NCI-H1417 treated with DMSO at 0.1 percent for 48 hours (cell line): ENCODE results near the gene LCTL.
A peak's percentile ranks its signal among the peaks of the same experiment; 100 is the strongest.

Experiments used
- DNase-seq: peaks from one replicate; lab custom pipeline; 2025; lab: John Stamatoyannopoulos, UW

LCTL gene

DNA sequence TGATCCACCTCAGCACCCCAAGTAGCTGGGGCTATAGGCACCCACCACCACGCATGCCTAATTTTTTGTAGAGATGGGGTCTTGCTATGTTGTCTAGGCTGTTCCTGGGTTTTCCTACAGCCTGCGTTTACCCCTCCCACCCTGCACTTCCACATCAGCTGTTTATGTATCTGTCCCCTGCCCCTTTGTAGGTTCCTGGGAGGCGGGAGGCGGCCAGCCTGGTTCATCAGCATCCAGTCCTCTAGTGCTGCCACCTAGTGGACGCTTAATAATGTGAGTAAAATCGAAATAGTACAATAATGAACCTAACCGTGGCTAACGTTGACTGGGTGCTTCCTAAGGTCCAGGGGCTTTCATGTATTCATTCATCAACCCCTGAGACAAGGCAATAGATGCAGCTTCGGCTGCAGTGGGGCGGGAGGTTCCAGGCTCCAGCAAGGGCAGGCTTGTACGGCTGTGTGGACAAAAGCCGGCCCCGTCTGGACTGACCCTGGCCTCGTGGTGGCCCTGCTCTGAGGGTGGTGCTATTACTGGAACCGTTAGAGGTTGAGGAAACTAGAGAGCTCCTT is 1.2 kb upstream of the LCTL start:
- peak; percentile 0 for DNase-seq

DNA sequence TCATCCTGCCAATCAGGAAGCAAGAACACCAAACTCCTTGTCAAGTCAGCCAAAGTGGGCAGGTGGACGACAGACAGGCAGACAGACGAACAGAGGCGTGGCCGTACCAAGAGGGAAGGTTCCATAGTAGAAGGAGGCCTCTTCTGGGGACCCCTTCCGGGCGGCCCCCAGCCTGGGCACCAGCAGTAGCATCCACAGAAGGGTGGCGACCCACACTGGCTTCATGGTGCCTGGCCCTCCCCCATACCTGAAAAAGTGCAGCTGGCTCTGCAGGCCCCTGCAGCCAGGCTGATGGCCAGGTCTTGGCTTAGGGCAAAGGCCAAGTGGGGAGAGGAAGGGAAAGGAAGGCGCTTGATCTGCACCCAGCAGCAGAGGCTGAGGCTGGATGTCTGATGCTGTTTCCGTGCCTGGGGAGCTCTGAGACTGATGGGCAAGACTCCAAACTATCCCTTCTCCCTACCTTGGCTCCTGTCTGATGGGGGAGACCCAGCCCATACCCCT is 607 bp downstream of the LCTL start:
- DNase-seq = no peak

DNA sequence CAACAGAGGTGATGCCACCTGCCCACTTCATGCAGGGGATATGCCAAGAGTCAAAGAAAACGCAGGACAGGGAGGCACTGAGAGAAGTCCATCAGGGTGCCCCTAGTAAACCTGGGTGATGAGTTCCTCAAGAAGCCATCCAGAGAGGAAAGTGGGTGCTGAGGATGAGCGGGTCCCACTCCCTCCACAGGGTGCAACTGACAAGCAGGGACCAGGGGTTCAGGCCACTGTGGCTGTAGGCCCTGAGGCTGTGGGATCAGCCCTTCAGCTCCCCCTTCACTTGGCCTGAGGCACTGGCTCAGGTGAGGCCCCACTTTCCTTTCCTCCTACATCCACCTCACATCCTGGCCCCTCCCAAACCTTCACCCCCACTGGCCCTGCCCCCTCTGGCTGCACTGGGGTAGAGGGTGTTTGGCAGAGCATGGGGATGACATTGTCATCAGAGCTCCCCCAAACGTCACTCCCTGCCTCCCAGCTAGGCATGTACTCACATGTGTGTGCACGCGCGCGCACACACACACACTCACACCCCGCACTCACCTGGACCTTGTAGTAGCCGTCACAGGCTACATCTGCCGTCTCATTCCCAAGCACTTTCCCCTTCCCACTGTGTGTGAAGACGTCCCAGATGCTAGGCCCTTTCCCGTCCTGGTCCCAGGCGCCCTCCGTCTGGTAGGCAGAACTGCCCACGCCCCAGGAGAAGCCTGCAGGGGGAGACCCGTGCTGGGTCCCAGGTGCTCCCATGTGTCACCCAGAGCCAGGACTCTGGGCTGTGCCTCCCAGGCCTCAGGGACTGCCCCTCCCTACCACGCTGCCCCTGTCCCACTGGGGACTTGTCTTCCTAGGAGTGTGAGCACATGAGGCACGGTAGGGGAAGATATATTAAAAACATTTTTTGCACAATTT is 1.4 kb downstream of the LCTL start:
- DNase-seq = no peak

DNA sequence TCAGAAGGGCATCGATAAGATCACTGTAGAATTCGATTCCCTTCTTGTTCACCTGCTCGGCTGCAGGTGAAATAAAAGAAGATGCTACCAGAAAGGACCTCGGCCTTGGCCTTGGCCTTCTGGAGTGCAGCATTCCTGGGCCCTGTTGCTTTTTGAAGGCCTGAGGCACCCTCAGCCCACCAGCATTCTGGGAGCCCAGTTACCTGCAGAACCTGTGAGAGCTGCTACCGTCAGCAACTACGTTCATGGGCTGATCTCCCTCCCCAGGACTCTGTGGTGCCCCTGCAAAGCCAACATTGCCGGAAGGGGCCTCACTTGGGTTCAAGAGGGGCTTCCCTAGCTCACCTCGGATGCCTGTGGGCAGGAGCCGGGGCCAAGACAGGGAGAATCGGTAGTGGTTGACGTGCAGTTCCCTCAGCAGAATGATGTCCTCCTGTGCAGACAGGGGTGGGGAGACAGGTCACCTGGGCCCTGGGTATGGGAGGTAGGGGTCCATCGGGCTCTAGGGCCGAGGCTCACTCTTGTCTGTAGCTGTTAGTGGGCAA is 2.2 kb downstream of the LCTL start:
- DNase-seq = no peak

DNA sequence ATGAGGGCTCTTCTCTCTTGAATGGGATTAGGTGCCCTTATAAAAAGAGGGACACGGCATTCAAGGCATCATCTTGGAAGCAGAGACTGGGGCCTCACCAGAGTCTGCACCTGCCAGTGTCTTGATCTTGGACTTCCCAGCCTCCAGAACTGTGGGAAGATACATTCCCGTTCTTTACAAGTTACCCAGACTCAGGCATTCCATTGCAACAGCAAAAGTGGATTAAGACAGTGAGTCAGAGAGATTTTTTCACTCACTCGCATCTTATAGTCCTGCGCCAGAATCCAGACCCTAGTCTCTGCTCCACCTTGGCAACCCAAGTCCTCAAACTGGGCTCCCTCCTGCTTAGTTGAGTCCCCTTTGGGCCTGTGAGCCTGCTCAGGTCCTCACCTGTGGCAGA is 2.7 kb downstream of the LCTL start:
- no peak for DNase-seq

DNA sequence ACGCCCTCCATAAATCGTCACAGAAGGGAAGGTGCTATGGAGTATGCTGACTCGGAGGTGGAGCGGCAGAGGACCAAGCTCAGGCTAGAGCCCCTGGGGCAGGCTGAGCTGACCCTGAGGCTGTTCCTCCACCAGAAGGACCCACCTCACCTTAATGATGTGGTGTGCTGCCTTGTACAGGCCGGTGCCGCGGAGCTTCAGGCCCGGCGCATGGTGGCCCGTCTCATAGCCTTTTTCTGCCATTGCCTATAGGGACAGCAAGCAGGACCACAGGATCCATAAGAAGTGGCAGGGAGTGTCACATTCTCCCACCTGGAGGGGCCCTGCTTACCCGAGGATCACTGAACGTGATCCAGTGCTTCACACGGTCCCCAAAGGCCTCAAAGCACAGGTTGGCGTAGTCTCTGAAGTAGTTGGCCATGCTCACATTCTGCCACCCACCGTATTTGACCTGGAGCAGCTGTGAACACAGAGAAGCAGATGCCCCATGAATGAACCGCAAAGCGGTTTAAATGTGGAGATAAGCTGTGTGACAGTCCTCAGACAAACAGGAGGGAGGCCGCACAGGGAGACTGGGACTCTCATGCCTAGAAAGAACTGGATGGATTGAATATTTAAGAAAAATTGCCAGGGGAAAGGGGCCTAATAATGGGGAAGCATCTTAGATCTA is 4.8 kb downstream of the LCTL start:
- no peak for DNase-seq

DNA sequence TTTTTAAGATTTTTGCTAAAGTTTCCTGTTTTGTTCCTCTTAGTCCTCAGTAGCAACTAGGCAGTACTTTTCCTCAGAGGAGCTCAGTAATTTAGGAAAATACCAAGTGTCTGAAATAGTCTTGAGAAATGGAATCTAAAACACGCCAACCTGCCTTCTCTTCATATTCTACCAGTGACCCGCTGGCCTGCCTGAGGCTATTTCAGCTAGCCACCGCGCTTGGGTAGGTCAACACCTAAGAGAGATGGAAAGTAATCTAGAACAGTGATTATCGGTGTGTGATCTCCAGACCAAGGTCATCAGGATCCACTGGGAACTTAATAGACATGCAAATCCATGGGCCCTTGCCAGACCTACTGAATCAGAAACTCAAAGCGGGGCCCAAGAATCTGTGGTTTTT is 7.5 kb downstream of the LCTL start:
- no peak for DNase-seq

DNA sequence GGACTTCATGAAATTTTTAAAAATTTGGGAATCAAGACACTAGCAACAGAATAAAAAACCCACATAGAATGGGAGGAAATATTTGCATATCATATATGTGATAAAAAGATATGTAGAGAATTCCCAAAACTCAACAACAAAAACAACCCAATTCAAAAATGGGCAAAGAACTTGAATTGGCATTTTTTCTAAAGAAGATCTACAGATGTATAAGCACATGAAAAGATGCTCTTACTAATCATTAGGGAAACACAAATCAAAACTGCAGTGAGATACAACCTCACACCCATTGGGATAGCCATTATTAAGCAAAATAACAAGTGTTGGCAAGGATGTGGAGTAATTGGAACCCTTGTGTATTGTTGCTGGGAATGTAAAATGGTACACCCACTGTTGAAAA is 10.1 kb downstream of the LCTL start:
- no peak for DNase-seq

DNA sequence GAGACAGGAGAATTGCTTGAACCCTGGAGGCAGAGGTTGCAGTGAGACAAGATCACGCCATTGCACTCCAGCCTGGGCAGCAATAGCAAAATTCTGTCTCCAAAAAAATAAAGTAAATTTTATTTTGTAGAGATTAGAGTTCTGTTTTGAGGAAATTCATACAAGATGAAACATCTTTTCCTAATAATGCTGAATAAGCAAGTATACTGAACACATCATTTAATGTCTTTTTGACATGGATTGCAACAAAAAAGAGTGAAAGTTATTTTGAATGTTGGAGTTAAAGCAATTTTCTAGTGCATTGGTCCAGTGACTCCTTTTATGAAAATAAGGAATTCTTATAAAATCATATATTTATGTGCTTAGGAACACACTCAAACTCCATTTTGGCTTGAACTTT is 20.5 kb downstream of the LCTL start:
- no peak for DNase-seq

DNA sequence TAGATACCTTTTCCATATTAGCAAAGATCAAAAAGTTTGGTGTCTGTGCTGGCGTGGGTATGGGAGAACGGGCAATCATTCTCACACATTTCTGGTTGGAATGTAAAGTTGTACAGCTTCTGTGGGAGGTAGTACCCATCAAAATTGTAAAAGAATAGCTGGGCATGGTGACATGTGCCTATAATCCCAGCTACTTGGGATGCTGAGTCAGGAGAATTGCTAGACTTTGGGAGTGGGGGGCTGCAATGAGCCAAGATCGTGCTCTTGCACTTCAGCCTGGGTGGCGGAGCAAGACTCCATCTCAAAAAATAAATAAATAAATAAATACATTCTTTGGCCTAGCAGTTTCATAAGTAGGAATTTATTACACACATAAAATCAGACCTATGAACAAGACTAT is 22.9 kb downstream of the LCTL start:
- no peak for DNase-seq

DNA sequence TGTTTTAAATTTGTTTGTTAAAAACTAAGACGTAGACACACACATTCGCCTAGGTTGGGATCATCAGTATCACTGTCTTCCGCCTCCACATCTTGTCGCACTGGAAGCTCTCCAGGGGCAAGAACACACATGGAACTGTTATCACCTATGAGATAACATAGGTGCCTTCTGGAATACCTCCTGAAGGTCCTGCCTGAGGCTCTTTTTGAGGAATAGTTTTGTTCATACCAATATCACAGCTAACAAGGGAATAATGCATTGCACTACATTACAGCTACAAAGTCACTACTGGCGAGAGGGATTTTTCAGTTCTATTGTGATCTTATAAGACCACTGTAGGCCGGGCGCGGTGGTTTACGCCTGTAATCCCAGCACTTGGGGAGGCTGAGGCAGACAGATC is 30.7 kb downstream of the LCTL start:
- DNase-seq = no peak

DNA sequence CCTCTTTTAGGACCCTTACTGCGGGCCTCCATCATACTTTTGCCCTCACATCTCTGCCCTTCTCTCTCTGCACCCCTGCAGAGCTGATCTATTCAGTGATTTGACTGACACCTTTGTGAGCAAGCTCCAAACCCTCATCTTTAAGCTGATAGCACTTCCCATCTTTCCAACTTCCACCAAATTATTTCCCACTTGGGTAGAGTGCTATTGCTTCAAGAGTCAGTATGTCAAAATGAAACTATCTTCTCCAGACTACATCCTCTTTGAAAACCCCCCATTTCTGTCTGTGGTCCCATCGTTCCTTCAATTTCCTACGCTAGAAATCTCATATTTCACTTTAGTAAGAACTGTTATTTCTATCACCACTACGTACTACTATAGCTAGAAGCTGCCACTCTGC is 41.0 kb downstream of the LCTL start:
- no peak for DNase-seq

DNA sequence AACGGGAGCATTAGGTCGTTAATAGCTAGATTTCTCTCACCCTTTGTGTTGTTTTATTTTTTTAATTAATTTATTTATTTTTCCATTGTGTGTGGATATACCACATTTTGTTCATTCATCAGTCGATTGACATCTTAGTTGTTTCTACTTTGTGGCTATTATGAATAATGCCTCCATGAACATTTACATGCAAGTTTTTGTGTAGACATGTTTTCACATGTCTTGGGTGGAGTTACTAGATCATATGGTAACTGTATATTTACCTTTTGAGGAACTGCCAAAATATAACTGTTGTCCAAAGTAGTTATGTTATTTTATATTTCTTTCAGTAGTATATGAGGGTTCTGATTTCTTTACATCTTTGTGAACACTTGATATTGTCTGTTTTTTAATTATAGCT is 41.9 kb downstream of the LCTL start:
- no peak for DNase-seq

DNA sequence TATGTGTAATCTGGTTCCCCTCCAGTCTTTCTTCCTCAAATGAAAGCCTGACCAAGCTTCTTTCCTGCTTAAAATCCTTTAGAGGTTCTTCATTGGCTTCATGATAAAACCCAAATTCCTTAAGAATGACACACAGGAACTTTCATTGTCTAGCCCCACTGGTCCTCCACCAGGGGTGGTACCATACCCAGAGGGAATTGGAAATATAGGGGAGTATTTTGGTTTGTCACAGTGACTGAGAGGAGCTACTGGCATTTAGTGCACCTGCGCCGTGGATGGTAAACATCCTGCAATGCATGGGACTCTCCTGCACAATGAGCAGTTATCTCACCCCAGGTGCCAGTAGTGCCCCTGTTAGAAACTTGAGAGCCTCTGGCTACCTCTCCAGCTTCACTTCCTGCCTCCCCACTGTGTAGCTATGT is 49.9 kb downstream of the LCTL start:
- no peak for DNase-seq

DNA sequence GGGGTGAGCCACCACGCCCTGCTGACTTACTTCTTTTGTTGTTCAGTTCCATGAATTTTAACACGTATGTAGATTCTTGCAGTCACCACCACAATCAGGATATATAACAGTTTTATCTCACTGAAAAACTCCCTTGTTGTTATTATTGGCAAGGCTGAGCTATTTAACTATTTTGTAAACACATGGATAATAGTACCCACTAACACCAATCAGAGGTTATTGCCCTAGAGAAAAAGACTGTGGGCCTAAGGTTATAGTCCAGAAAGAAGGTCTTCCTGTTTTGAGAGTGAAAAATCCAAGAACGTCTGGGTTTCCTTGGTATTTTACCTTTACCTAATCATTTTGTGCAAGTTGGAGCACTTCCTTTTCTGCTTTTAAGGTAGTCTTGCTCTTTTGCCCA is 51.2 kb downstream of the LCTL start:
- DNase-seq = no peak

DNA sequence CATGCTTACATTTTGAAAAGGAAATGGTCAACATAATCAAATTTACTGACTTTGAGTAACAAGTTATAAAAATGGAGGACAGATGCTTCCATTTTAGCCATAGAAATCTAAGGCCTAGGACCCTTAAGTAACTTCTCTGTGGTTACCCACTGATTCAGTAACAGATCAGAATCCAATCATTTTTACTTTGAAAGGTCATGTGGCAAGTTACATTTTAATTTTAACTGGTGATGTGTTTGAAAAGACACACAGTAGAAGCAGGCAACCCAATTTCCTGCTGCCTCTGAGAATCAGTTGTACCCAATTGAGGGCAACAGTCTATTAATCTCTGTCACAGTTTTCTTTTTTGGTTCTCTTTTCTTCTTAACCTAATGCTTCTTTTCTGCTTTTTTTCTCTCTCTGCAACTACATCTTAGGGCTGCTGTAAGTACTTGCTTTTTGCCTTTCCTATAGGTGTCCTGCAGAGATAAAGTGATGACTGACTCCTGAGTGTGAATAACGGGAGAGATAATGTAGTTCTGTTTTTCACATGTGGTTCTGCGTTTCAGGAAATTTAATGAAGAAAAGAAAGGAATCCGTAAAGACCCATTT is 57.4 kb downstream of the LCTL start:
- no peak for DNase-seq

DNA sequence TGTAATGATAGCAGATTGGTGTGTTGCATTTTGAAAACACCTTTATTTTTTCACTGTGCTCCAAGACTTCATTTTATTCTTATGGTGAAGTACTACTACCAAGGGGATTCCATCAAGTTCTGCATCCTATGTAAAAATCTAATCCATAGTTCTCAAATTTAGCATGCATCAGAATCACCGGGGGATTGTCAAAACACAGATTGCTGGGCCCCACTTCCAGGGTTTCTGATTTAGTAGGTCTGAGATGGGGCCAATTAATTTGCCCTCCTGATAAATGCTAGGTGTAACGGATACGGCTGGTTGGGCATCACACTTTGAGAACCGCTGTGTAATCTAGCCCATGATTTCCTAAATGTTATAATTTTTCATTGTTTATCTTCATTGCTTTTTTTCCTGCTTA is 60.0 kb downstream of the LCTL start:
- DNase-seq = no peak

DNA sequence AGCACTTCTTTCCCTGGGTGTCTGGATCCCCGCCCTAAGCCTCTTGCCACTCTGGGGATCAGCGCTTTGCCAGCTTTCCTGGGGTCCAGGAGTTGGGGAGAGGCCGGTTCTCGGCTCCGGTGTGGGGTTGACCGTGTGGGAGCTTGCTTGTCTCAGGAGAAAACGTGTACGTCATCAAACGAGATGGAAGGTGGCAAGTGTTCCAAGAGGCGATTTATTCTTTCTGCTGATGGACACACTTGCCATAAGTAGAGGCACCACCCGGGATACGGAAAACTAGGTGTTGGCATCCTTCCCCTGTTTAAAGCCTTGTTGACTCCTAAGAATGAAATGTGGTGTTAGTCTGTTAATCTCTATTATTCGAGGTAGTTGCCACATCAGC is 60.4 kb downstream of the LCTL start:
- DNase-seq = no peak

DNA sequence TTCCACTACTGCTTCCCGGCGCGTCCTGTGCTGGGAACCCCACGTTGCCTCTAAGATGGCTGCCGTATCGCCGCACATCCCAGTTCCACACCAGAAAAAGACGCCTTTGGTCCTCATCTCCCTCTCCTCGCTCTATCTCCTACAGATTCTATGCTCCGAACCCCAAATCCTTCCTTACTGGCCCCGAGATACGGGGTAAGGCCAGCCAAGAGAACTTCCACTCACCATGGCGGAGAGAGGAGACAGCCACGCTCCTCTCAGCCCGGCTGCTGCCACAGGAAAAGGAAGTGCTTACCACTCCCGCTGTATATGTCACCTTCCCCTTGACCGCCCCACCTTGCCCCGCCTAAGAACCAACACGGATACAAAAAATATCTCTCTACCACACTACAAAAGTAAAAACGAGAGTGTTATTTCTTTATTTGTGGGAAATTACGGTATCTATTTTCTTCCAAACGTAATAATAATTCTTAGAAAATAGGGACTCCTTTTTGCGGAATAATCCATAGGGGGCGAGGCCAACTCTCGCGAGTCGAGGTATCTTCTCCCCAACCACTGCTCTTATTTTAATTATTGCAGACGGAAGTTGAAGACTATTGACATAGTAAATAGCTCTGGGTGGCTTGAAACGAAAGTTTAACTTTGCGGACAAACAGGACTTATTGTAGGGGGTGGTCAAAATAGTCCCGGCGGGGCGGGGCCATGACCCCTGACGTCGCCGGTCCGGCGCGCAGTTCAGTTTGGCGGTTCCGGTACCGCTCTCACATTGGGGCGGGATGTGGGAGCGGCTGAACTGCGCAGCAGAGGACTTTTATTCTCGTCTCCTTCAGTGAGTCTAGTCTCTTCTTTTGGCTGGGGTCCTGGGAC is 61.0 kb downstream of the LCTL start, which contains the start of the genes RPL4 and ZWILCH:
Gene RPL4 (minus strand): TSS at position 293 of the 867 bp plus-strand sequence. CDS start 65 bp downstream, at position 228.
Gene ZWILCH (plus strand): TSS at position 764 of the 867 bp plus-strand sequence. CDS start 13 bp downstream, at position 777.
- DNase-seq = peak; percentile 54

DNA sequence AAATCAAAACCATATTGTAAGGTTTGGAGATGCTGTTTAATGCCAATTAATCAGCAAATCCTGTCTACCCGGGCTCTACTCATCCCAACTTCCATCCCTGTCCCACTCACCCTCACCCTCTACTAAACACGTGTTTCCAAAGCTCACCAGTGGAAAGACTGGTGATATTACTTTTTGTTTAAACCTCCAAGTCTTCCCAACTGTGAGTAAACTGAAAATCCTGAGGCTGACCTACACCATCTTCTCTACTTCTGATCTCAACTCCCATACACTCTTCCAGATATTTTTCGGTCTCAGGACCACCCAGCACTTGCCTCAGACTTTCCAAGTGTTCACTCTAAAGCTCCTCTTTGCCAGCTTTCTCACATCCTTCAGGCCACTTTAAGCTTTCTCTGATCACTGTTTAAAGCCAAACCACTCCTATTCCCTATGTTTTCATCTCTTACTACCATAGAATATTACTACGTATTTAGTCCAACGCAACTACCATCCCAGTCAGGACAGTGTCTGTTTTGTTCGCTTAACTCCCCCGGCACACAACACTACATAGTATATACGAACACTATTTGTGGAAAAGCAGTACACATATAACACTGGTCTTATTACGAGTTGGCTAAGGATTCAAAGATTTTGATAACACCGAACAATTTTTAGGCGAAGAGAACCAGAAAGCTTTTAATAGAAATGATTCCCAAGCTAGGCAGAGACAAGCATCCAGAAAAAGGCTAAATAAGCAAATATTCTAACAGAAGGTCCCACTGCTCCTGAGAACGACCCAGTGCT is 61.8 kb downstream of the LCTL start:
- DNase-seq = no peak
